NCI-H2196 (cell line): ENCODE data around the gene MCC.

Experiments used
- DNase-seq: peaks from one replicate; lab custom pipeline; 2025; ENCODE audit not compliant: unreplicated experiment; lab: John Stamatoyannopoulos, UW

The MCC gene

DNA sequence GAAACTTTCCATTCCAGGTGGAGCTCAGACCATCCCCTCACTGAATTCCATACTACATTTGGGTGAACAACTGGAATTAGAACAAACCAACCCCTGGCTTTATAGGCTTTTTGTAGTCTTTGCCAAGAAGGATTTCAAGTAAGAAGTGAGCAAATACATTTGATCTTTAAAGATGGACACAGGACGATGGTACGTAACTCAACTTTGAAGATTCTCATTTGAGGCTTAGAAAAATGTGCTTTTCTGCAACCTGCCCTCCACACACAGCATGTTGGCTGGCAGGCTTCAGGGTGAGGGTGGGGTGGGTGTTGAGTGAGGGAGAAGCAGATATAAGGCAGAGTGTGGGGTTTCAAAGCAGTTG is 335.9 kb downstream of the MCC start:
- DNase-seq, result no peak

DNA sequence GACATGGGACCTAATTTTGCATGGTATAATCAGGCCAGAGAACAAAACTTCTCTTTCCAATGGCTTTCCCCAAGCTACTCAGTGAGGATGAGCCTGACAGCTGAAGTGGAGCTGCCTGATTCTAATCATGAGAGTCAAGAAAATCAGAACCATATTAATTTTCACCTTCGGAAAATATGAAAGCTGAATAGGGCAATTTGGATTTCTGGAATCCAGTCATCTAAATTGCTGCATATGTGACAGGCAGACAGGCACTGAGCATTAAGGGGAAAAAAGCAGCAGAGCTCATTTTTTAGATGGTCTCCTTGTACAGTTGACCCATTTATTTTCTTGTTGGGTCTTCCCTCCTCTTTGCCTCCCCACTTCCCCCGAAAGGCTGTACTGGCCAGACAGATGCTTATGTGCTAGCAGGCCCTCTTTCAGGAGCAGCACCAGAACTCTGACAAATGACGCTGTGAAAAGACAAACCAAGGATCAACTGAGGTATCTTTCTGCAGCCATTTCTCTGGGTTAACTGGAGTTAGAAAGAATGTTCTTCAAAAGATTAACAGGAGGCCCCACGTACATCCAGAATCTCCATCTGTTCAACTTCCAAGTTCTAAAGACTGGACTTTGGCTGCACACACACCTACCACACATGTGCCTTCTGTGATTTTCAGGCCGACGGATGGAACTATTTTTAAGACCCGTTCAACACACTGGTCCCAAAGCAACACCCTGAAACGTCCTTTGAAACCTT is 336.4 kb downstream of the MCC start:
- no peak for DNase-seq

DNA sequence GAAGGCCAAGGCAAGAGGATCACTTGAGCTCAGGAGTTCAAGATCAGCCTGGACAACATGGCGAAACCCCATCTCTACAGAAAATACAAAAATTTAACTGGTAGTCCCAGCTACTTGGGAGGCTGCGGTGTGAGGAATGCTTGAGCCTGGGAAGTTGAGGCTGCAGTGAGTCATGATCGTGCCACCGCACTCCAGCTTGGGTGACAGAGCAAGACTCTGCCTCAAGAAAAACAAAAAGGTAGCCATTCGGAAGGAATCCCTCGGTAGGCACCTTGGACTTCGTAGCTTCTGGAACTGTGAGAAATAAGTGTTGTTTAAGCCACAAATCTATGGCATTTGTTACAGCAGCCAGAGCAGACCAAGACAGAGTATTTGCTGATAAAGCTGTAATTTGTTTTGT is 337.4 kb downstream of the MCC start:
- DNase-seq, result no peak

DNA sequence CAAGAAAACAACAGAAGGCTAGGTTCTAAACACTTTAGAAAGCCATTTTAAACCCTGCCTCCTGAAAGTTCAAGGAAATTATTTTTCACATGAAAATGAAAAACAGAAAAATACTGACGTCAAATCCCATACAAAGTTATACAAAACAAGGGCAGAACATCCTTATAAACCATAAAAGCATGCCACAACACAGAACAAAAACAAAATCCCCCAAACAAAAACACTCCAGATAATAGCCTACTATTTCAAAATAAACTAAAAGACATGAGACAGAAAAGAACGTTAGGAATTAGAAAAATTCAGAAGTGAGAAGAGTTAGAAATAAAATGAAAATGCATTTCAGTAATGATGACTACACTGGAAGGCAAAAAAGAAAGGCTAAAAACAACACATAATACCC is 338.0 kb downstream of the MCC start:
- no peak for DNase-seq

DNA sequence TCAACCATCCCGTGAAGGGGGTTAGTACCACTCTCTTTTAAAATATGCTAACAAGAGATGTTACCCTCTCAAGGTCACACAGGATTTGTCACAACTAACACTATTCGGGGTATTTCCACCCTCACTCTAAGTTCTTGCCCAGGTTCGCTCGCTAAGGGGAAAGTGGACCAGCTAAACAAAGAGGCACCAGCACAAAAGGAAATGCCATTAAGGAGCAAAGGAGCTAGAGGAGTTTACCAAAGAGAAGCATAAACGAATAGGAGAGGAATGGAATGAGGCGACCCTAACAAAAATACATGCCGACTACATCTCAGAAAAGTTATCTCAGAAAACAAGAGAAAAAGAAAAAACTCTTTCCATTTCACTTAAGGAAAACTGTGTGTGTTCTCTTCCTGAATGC is 340.7 kb downstream of the MCC start:
- no peak for DNase-seq

DNA sequence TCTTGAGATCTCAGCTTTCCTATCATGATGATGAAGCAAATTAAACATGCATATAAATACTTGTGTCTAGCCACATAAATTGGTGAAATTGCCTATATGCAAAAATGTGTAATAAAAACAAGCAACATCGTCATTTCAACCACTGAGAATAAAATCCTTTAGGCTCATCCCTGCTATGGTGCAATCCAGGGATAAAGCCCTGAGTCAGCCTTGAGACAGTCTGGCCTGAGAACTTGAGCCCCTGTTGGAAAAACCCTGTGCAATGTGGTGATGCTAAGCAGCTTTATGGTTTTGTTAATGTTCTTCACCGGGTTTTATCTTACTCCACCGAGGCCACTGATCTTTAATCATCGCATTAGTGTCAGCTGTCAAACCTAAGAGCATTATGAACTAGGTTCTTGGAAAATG is 341.1 kb downstream of the MCC start:
- DNase-seq, result no peak

DNA sequence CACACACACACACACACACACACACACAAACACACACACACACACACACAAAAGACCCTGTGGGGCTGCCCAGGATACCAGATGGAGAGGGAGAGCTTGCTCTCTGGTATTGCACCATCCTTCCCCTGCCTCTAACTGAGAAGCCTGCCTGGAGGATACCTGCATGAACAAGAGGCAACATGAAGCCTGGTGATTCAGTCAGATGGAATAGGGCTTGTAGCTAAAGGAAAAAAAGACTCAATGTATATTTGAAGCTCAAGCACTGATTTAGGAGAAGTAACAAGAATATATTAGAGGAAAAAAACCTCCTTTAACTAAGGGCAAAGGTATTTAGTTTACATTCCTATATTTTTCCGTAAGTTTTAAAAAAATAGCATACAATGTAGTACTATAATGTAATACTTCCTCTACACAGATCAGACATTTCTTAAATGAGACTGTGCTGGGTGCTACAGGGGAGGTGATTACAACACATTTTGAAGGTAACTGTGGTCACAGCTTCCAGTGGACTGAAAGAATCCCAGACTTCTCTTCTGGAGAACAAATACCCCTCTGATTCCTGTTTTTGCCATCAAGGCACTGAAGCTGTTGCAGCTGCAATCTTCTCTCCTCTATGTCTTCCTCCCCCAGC is 342.4 kb downstream of the MCC start:
- no peak for DNase-seq

DNA sequence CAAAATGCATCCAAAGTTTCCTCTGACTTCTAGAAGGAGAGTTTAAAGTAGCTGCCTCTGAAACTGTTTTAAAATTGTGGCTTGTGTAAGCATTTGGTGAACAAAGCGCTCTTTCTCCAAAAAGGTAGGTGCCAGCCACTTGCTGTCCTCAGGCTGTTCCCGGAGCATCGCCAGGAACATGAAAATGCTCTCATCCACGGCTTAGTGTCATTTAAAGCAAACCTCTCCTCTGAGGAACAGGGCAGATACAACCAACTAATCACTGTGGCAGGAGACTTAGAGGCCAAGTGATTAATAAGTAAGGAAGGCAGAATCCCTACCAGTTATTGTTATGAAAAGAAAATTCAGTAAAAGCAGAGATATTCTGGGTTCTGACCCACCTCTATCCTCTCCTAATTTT is 346.1 kb downstream of the MCC start:
- no peak for DNase-seq

DNA sequence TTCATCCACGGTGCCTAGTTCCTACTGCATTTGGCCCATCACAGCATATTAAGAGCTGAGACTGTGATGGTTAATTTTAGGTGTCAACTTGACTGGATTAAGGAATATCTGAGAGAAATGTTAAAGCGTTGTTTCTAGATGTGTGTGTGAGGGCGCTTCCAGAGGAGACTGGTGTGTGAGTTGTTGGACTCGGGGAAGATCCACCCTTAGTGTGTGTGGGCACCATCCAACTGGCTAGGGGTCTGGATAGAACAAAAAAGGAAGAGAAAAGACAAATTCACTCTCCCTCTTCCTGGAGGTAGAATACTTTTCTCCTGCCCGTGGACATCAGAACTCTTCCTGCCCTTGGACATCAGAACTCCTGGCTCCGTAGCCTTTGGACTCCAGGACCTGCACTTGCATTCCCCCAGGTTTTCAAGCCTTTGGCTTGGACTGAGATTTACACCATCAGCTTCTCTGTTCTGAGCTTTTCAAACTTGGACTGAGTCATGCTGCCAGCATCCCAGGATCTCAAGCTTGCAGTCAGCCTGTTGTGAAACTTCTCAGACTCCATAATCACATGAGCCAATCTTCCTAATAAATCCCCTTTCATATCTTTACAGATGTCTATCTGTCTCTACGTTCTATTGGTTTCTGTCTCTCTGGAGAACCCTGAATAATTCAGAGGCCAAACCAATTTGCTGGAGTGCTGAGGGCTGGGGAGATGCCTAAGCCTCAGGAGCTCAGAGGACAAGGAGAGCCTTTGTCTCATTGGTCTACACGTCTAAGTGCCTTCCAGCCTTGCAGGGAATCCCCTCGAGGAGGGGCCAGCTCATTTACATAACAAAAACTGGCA is 347.2 kb downstream of the MCC start:
- no peak for DNase-seq

DNA sequence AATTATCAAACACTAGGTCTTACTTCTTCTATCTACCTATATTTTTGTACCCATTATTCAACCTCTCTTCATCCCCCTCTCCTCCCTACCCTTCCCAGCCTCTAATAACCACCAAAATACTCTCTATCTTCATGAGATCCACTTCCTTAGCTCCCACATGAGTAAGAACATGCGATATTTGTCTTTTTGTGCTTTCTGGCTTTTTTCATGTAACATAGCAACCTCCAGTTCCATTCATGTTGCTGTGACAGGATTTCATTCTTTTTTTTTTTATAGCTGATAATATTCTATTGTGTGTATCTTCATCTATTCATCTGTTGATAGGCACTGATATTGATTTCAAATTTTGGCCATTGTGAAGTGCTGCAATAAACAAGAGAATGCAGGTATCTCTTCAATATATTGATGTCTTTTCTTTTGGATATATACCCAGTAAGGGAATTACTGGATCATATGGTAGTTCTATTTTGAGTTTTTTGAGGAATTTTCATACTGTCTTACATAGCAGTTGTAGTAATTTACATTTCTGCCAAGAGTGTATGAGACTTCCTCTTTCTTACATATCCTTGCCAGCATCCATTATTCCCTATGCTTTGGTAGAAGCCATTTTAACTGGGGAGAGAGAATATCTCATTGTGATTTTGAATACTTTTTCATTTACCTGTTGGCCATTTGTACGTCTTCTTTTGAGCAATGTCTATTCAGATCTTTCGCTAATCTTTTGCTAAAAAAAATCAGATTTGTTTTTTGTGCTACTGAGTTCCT is 354.9 kb downstream of the MCC start:
- no peak for DNase-seq

DNA sequence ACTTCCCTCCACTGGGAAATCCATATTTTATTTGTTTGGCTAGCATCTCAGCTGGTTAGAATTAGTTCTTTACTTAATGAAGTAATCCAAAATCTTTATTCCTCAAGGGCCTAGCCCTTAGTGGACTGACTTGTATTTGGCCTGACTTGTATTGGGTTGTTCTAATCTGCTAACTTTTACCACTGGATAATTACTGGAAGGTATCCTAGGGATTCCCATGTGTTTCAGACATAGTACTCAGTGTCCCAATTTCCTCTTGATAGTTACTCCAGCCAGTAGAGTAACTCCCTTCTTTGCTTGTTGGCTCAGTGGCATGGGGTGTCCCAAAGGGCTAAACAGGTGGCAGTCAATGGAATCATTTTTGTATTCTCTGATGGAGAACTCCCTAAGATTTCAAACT is 355.7 kb downstream of the MCC start:
- no peak for DNase-seq

DNA sequence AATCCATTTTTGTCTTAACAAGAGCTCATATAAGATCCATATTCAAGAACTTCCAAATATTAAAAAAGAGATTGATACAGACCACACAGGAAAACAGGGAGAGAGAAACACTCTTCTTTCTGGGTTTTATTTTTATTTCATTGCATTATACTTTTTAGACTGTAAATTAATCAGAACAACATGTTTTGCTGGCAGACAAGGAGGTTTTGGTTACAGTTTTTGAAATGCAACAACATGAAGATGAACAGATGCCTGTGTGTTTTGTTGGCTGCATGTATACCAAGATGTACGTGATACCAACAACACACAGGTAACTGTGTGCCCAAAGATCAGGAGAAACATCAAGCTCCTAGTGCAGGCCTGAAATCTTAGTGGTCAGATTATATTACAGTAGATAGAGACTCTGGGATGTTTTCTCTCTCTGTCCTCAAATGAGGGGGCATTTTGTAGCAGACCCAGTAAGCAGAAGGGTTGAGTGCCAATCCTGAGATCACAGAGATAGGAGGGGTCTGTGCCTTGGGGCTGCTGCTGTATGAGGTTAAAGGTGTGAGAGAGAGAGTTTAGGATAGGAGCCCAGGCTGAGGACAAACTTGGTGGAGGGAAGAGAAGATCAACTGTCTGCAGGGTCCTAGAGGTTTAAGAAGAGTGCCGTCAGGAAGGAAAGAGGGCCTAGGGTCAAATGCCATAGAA is 359.5 kb downstream of the MCC start:
- no peak for DNase-seq

DNA sequence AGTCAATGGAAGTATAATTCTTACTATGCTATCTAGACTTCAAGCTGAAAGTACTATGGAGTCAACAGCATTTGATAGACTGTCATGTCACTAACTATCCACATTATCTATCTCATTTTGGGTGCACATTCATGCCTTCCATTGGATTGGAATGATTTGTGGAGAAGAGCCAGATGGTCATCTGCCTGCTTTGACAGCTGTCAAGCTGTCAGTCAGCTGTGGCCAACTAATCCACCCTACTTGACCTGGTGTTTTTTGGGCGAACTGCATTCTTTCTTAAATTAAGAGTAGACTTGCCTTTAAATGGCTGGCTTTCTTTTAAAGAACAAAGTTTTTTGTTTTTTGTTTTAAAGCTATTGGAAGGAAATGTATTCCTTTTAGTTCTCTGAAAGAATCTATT is 360.2 kb downstream of the MCC start:
- DNase-seq, result no peak

DNA sequence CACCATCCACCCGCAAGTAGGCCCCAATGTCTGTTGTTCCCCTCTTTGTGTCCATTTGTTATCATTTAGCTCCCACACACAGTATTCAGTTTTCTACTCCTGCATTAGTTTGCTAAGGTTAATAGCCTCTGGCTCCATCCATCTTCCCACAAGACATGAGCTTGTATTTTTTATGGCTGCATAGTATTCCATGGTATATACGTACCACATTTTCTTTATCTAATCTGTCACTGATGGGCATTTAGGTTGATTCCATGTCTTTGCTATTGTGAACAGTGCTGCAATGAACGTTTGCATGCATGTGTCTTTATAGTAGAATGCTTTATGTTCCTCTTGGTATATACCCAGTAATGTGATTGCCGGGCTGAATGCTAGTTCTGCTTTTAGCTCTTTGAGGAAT is 361.2 kb downstream of the MCC start:
- DNase-seq, result no peak

DNA sequence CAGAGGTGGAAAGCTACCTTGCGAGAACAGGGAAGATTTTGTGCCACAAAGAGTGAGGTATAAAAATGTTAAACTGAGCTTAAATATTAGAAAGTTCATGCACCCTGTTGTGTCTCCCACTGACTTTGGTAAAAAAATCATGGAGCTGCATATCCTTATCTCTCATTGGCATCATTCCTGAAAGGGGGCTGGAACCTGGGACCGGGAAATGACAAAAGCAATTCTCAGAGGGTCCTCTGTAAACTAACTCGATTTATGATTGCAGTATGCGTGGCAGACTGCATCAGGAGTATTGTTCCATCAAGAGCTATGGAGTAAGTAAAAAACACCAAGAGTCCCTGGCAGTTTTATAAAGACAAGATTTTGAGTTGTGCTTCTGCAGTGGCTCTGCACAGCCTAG is 362.9 kb downstream of the MCC start:
- DNase-seq, result no peak

DNA sequence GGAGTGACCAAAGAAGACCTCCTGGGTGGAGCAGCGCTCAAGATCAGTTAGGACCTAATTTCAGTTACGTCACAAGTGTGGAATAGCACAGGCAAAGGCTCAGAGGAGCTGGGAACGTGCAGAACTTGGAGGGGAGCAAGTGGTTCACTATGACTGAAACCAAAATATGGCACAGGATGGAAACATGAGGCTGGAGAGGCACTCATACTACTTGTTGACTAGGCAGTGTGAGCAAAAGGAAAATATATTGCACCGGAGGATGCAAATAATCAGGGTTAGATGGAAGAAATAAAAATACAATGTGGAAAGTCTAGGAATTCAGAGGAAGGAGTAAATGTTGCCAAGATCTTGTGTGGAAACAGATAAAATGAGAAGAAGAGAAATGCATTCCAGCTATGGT is 363.3 kb downstream of the MCC start:
- DNase-seq, result no peak

DNA sequence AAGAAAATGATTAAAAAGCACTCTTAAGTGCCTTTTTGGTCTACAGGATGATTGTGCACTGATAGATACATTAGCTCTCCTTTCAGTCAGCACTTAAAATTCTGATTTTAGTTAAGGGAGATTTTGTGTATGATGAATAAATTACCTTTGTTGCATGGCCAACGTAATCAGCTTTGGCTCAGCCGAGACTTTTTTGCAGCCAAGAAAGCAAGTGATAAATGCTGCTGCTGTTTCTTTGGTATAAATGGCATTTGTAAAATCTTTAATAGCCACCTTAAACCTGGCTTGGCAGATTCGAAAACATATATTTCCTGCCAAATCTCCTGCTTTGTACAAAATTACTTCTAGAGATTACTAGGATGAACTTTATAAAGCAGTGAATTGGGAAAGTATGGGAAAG is 364.0 kb downstream of the MCC start:
- no peak for DNase-seq

DNA sequence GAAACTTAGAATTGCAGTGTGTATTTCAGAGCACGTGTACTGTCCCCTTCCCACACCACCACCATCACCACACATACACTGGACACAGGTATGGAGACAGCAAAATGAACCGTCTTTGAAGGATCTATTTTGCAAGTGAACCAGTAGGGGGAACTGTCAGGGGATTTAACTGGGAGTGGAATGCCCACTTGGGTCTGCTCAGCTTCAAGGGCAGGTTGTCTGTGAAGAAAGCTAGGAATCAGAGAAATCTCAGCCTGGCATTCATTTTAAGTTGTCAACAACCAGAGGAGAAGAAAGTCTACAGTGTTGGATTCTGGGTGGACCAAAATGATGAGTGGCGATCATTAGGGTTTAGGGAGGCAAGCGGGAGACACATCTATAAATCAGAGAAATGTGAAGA is 364.6 kb downstream of the MCC start:
- no peak for DNase-seq

DNA sequence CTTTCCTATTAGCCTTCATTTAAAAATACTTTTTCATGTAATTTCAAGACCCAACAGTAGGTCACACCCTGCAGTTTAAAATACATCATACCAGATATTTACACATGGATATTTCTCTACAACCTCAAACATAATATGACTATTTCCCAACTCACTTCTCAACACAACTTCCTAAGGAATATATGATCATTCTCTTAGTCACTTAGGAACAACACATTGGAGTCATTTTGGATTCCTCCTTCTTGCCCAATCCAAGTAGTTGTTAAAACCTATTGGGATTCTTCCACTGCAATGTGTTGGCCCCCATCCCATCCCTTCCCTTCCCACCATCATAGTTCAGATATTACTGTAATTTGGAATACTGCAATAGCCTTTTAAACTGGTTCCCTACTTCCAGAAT is 366.2 kb downstream of the MCC start:
- no peak for DNase-seq

DNA sequence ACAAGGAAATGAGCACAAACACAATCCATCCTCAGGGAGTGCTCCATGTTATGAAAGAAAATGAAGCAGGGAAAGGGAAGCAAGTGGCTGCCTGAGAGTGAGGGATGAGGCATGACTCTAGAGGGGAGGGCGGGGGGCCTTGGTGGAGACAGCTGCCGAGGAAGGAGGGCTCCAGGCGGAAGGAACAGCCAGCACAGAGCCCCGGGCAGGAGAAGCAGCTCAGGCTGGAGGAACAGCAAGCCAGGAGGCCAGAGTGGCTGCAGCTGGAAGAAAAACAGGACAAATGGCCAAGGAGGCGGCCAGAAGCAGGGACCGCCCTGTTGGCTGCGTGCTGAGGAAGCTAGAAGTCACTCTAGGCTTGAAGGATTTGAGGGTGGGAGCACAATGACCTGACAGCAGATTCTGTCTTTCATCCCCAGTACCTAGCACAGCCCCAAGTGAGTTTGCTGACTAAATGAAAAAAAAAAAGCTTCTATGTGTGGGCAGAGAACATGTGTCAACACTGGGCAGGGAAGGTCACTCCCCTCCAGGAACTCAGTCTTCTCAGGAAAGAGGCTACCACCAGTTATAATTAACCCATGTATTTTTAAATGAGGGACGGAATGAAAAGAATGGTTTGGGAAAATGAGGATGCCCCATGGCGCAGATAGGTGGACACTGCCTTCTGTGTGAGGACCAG is 368.9 kb downstream of the MCC start:
- no peak for DNase-seq
